Smooth muscle cell (in vitro differentiated cells): ENCODE data around the gene MAP2K5. TPM values are rescaled to one million over a fixed set of nuclear protein-coding genes. Genes with fewer than 3 reads are reported as not detected.

Experiments used
- DNase-seq: peaks from one replicate; lab custom pipeline; 2025; ENCODE audit not compliant: unreplicated experiment; lab: John Stamatoyannopoulos, UW
- H2AFZ ChIP-seq: fragments of 200-600 bp; sonication (generic); 2 replicates; pipeline ENCODE4 v1.6.0; 2016; ENCODE audit warnings: antibody characterized with exemption, low read depth, mild to moderate bottlenecking
- H3F3A ChIP-seq: fragments of 200-600 bp; sonication (generic); 2 replicates; pipeline ENCODE4 v1.6.0; 2017; ENCODE audit warnings: antibody characterized with exemption, low read depth
- H3K27ac ChIP-seq: fragments of 200-600 bp; sonication (generic); 2 replicates; pipeline ENCODE4 v1.5.1; 2016; ENCODE audit warnings: low read depth, mild to moderate bottlenecking
- H3K27me3 ChIP-seq: fragments of 200-600 bp; sonication (generic); 2 replicates; pipeline ENCODE4 v1.6.1; 2016; ENCODE audit warnings: low read depth, mild to moderate bottlenecking
- H3K36me3 ChIP-seq: fragments of 200-600 bp; sonication (generic); 2 replicates; pipeline ENCODE4 v1.5.1; 2016; ENCODE audit warnings: low read depth
- H3K4me1 ChIP-seq: fragments of 200-600 bp; sonication (generic); 2 replicates; pipeline ENCODE4 v1.5.1; 2016; ENCODE audit warnings: low read depth
- H3K4me2 ChIP-seq: fragments of 200-600 bp; sonication (generic); 2 replicates; pipeline ENCODE4 v1.6.0; 2016; ENCODE audit warnings: mild to moderate bottlenecking
- H3K4me3 ChIP-seq: fragments of 200-600 bp; sonication (generic); 2 replicates; pipeline ENCODE4 v1.5.1; 2016; ENCODE audit warnings: mild to moderate bottlenecking
- H3K79me2 ChIP-seq: fragments of 200-600 bp; sonication (generic); 2 replicates; pipeline ENCODE4 v1.6.0; 2016; ENCODE audit warnings: low read depth, mild to moderate bottlenecking
- H3K9ac ChIP-seq: fragments of 200-600 bp; sonication (generic); 2 replicates; pipeline ENCODE4 v1.6.0; 2016; ENCODE audit warnings: low read depth
- H3K9me3 ChIP-seq: fragments of 200-600 bp; sonication (generic); replicated peaks from 2 replicates; pipeline ENCODE4 v1.5.1; 2016; ENCODE audit warnings: low read depth
- H4K20me1 ChIP-seq: fragments of 200-600 bp; sonication (generic); 2 replicates; pipeline ENCODE4 v1.6.0; 2016; ENCODE audit warnings: low read depth
- CTCF ChIP-seq: fragments of 200-600 bp; sonication (generic); IDR thresholded peaks from 2 replicates; pipeline ENCODE4 v1.5.1; 2017; ENCODE audit warnings: borderline replicate concordance, mild to moderate bottlenecking, antibody characterized with exemption; ENCODE audit not compliant: insufficient read depth, poor library complexity, severe bottlenecking
- WGBS: methylation state at CpG from one replicate; pipeline ENCODE4 v1.1.7; 2016; ENCODE audit warnings: low lambda C conversion rate; 5-methylcytosine and 5-hydroxymethylcytosine counted together
- polyA plus RNA-seq: library from polyadenylated mRNA; unstranded; fragments of >200 nt; fragmentation: Nextera tagmentation; extraction: Ambion mirVana; gene quantifications from 2 replicates; pipeline ENCODE4 v1.2.1, GENCODE V29; 2016
- total RNA-seq: library from RNA; depleted of rRNA; stranded (reverse); fragments of >200 nt; gene quantifications from 2 replicates; pipeline ENCODE4 v1.2.3, GENCODE V29; 2014

MAP2K5 gene
- total and polyA plus RNA-seq, 2 experiments from 2014 or later = 4.4 to 7.4 TPM

GRCh38 chr15:67730135-67730534 is 187.6 kb downstream of the MAP2K5 start:
- Histone ChIP-seq H3K4me3 (no peak overlapping the region), H4K20me1 (no peaks in the 10 kb centered on the region), H3K27ac (no peak overlapping the region), H3F3A (no peaks in the 10 kb centered on the region), H3K4me2 (no peak overlapping the region), H3K9me3 (no peaks in the 10 kb centered on the region), H2AFZ (no peak overlapping the region), H3K27me3 (no peaks in the 10 kb centered on the region), H3K9ac (no peak overlapping the region), H3K4me1 (no peaks in the 10 kb centered on the region), H3K36me3 (no peaks in the 10 kb centered on the region), H3K79me2 (no peaks in the 10 kb centered on the region)
- 78% methylated on average over 1 of the region's 1 CpG for WGBS
- no peak for TF ChIP-seq CTCF
- no peak for DNase-seq

- Histone ChIP-seq H4K20me1 (no peaks in the 10 kb centered on the region), H3K9ac (no peak overlapping the region), H3K4me1 (no peaks in the 10 kb centered on the region), H3K4me3 (no peak overlapping the region), H3K27ac (no peak overlapping the region), H3F3A (no peaks in the 10 kb centered on the region), H3K36me3 (no peaks in the 10 kb centered on the region), H2AFZ (no peak overlapping the region), H3K4me2 (no peak overlapping the region), H3K9me3 (no peaks in the 10 kb centered on the region), H3K27me3 (no peaks in the 10 kb centered on the region), H3K79me2 (no peaks in the 10 kb centered on the region)
- DNase-seq = no peak
- 39% methylated on average over 2 of the region's 2 CpGs for WGBS
- TF ChIP-seq CTCF = no peak
Measured at GRCh38 chr15:67731112-67731721, 188.7 kb downstream of the MAP2K5 start.

GRCh38 chr15:67732164-67732563 is 189.7 kb downstream of the MAP2K5 start:
- DNase-seq = no peak
- H3K4me3 ChIP-seq = no peak overlapping the region
- H3K4me1 ChIP-seq = no peaks in the 10 kb centered on the region
- no peak overlapping the region for H3K9ac ChIP-seq
- H3K36me3 ChIP-seq = no peaks in the 10 kb centered on the region
- H3K27ac ChIP-seq = no peak overlapping the region
- H3K9me3 ChIP-seq = no peaks in the 10 kb centered on the region
- H3K79me2 ChIP-seq = no peaks in the 10 kb centered on the region
- no peaks in the 10 kb centered on the region for H4K20me1 ChIP-seq
- H3K4me2 ChIP-seq = no peak overlapping the region
- TF ChIP-seq CTCF = no peak
- no peaks in the 10 kb centered on the region for H3F3A ChIP-seq
- no peak overlapping the region for H2AFZ ChIP-seq
- H3K27me3 ChIP-seq = no peaks in the 10 kb centered on the region

- no peaks in the 10 kb centered on the region for H3K36me3 ChIP-seq
- H3K79me2 ChIP-seq = no peaks in the 10 kb centered on the region
- TF ChIP-seq CTCF = no peak
- no peak overlapping the region for H3K4me3 ChIP-seq
- no peak for DNase-seq
- no peaks in the 10 kb centered on the region for H3F3A ChIP-seq
- H3K27ac ChIP-seq = no peak overlapping the region
- no peaks in the 10 kb centered on the region for H3K27me3 ChIP-seq
- no peaks in the 10 kb centered on the region for H4K20me1 ChIP-seq
- H3K9me3 ChIP-seq = no peaks in the 10 kb centered on the region
- H3K9ac ChIP-seq = no peak overlapping the region
- no peak overlapping the region for H2AFZ ChIP-seq
- 84% methylated on average over 14 of the region's 14 CpGs for WGBS
- no peak overlapping the region for H3K4me2 ChIP-seq
- H3K4me1 ChIP-seq = no peaks in the 10 kb centered on the region
Measured at GRCh38 chr15:67732671-67733374, 190.3 kb downstream of the MAP2K5 start.
